GM18873 (cell line): ENCODE results near the gene SLC25A43.
"Not testable (repeated sequence)": the region's sequence is repeated elsewhere in the genome, so short reads cannot be mapped to it uniquely, and the experiment has no call there.

Experiments
- ATAC-seq: cut with Tn5 transposase; IDR thresholded peaks from one replicate; pipeline ENCODE4 v1.9.1; 2021; ENCODE audit warnings: mild to moderate bottlenecking, moderate library complexity, moderate number of reproducible peaks; ENCODE audit not compliant: unreplicated experiment, low FRiP score

The SLC25A43 gene

GRCh38 chrX:119467433-119467832 lies 68.3 kb downstream of the SLC25A43 start:
- ATAC-seq, result no peak

GRCh38 chrX:119467842-119468550 lies 68.9 kb downstream of the SLC25A43 start, which contains the start of gene SLC25A5:
TSS of gene SLC25A5 (plus strand) at chrX:119468444. CDS start at chrX:119468516, 72 bp downstream.
- ATAC-seq, result peak; percentile 53

- peak; percentile 64 for ATAC-seq
Measured at GRCh38 chrX:119468551-119469312, 69.6 kb downstream of the SLC25A43 start.

- ATAC-seq, result no peak
Measured at GRCh38 chrX:119469313-119469635, 70.1 kb downstream of the SLC25A43 start.

GRCh38 chrX:119474615-119475388 lies 75.7 kb downstream of the SLC25A43 start:
- no peak for ATAC-seq

GRCh38 chrX:119475389-119476101 lies 76.4 kb downstream of the SLC25A43 start:
- ATAC-seq, result no peak

GRCh38 chrX:119477812-119478232 lies 78.7 kb downstream of the SLC25A43 start:
- no peak for ATAC-seq

- ATAC-seq, result no peak
Measured at GRCh38 chrX:119478504-119478903, 79.4 kb downstream of the SLC25A43 start.

GRCh38 chrX:119479845-119480244 lies 80.7 kb downstream of the SLC25A43 start:
- no peak for ATAC-seq

- ATAC-seq, result no peak
Measured at GRCh38 chrX:119481323-119481801, 82.2 kb downstream of the SLC25A43 start.

- no peak for ATAC-seq
Measured at GRCh38 chrX:119482041-119482440, 82.9 kb downstream of the SLC25A43 start.

- no peak for ATAC-seq
Measured at GRCh38 chrX:119482481-119483480, 83.6 kb downstream of the SLC25A43 start.

- no peak for ATAC-seq
Measured at GRCh38 chrX:119486745-119487144, 87.6 kb downstream of the SLC25A43 start.

- not testable (repeated sequence) for ATAC-seq
Measured at GRCh38 chrX:119487766-119488165, 88.6 kb downstream of the SLC25A43 start.

GRCh38 chrX:119488749-119489148 lies 89.6 kb downstream of the SLC25A43 start:
- ATAC-seq, result no peak

- ATAC-seq, result no peak
Measured at GRCh38 chrX:119489212-119490074, 90.3 kb downstream of the SLC25A43 start.

- ATAC-seq, result no peak
Measured at GRCh38 chrX:119492463-119492862, 93.3 kb downstream of the SLC25A43 start.

- not testable (repeated sequence) for ATAC-seq
Measured at GRCh38 chrX:119493851-119494495, 94.8 kb downstream of the SLC25A43 start.
